HG03039 (cell line): ENCODE results near the gene NEK8.
"Not testable (repeated sequence)": the region's sequence is repeated elsewhere in the genome, so short reads cannot be mapped to it uniquely, and the experiment has no call there.

Experiments used
- ATAC-seq: cut with Tn5 transposase; IDR thresholded peaks from one replicate; pipeline ENCODE4 v1.9.1; 2021; ENCODE audit warnings: mild to moderate bottlenecking, moderate library complexity; ENCODE audit not compliant: unreplicated experiment

The NEK8 gene

DNA sequence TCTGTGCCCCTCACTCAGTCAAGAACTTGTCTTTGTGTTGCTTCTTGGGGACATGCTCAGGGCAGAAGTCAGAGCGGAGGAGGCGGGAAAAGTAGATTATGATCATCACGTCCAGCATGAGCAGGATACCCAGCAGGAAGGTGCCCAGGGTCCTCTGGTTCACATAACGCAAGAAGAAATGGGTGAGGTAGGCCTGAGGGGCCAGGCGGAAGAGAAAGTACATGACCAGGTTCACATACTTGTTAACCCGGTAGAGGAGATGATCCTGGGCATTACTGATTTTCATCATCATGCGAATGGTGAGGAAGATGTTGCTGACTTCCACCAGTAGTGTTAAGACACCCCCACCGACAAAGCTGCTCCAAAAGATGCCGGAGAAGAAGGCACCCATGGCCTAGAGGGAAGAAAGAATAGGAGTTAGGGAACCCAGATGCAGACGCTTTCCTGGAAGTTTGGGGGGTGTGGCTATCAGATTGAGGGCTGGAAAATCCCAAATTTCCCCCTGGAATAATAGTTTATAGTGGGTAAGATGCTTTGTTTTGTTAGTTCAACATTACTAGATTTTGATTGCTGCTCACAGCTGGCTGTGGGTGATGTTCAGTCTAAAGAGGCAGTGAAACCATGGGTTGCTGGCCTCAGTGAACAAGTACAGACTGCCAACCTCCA lies 4.0 kb upstream of the NEK8 start:
- ATAC-seq, result no peak

DNA sequence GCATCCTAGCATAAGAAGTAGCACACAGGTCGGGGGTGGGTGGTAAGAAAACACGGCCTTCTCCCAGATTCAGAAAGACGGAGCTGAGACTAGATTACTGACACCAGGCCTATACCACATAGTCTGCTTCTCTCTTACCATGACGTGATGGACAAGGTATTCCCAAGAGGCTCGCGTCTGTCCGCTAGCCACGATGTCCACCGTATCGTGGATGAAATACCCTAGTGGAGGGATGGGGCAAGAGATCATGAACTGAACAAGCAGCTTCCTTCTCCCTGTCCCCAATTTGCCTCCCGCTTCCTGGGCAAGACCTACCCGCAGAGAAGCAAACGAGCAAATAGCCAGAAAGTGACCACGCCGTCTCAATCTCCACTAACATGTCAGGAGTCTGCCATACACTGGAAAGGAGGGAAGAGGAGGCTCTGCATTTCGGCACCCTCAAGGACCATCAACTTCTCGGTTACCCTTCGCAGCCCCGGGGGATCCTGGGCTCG lies 3.4 kb upstream of the NEK8 start:
- no peak for ATAC-seq

- no peak for ATAC-seq
Observed at GRCh38 chr17:28725660-28726225, 2.8 kb upstream of the NEK8 start.

GRCh38 chr17:28726226-28726626 lies 2.4 kb upstream of the NEK8 start, which contains the start of gene TLCD1:
TLCD1 (minus strand) TSS chr17:28726233; CDS start chr17:28726097, 136 bp downstream.
- no peak for ATAC-seq

GRCh38 chr17:28726627-28727491 lies 1.7 kb upstream of the NEK8 start:
- peak; percentile 29 for ATAC-seq

- no peak for ATAC-seq
Observed at GRCh38 chr17:28729950-28730330, 1.4 kb downstream of the NEK8 start.

DNA sequence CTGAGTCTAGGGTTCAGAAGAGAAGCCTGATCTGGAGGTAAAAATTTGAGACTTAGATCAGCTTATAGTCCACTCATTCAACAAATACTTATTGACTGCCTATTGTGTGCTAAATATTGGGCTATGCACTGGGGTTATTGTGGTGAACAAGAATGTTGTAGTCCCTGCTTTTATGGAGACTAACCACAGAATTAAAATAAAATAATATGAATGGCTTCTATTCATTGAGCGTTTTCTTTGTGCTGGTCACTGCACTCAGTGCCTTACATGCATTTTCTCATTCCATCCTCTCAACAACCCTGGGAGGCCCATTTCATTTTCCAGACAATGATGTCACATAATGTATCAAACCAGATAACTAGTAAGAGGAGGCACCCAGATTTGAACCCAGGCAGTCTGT lies 4.8 kb downstream of the NEK8 start:
- no peak for ATAC-seq

- no peak for ATAC-seq
Observed at GRCh38 chr17:28734712-28735241, 6.2 kb downstream of the NEK8 start.

- ATAC-seq, result no peak
Observed at GRCh38 chr17:28735242-28735722, 6.7 kb downstream of the NEK8 start.

DNA sequence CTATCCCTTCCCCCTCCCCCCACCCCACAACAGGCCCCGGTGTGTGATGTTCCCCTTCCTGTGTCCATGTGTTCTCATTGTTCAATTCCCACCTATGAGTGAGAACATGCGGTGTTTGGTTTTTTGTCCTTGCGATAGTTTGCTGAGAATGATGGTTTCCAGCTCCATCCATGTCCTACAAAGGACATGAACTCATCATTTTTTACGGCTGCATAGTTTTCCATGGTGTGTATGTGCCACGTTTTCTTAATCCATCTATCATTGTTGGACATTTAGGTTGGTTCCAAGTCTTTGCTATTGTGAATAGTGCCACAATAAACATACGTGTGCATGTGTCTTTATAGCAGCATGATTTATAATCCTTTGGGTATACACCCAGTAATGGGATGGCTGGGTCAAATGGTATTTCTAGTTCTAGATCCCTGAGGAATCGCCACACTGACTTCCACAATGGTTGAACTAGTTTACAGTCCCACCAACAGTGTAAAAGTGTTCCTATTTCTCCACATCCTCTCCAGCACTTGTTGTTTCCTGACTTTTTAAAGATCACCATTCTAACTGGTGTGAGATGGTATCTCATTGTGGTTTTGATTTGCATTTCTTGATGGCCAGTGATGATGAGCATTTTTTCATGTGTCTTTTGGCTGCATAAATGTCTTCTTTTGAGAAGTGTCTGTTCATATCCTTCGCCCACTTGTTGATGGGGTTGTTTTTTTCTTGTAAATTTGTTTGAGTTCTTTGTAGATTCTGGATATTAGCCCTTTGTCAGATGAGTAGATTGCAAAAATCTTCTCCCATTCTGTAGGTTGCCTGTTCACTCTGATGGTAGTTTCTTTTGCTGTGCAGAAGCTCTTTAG lies 7.6 kb downstream of the NEK8 start:
- ATAC-seq, result not testable (repeated sequence)

DNA sequence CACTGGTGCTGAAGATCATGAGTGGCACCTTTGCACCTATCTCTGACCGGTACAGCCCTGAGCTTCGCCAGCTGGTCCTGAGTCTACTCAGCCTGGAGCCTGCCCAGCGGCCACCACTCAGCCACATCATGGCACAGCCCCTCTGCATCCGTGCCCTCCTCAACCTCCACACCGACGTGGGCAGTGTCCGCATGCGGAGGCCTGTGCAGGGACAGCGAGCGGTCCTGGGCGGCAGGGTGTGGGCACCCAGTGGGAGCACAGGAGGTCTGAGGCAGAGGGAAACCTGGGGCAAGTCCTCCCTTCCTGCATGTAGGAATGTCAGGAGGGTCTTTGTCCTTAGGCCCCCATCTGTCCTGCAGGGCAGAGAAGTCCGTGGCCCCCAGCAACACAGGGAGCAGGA lies 8.7 kb downstream of the NEK8 start:
- no peak for ATAC-seq

GRCh38 chr17:28737770-28738679 lies 9.4 kb downstream of the NEK8 start:
- peak; percentile 44 for ATAC-seq

- ATAC-seq, result no peak
Observed at GRCh38 chr17:28738680-28739384, 10.2 kb downstream of the NEK8 start.

DNA sequence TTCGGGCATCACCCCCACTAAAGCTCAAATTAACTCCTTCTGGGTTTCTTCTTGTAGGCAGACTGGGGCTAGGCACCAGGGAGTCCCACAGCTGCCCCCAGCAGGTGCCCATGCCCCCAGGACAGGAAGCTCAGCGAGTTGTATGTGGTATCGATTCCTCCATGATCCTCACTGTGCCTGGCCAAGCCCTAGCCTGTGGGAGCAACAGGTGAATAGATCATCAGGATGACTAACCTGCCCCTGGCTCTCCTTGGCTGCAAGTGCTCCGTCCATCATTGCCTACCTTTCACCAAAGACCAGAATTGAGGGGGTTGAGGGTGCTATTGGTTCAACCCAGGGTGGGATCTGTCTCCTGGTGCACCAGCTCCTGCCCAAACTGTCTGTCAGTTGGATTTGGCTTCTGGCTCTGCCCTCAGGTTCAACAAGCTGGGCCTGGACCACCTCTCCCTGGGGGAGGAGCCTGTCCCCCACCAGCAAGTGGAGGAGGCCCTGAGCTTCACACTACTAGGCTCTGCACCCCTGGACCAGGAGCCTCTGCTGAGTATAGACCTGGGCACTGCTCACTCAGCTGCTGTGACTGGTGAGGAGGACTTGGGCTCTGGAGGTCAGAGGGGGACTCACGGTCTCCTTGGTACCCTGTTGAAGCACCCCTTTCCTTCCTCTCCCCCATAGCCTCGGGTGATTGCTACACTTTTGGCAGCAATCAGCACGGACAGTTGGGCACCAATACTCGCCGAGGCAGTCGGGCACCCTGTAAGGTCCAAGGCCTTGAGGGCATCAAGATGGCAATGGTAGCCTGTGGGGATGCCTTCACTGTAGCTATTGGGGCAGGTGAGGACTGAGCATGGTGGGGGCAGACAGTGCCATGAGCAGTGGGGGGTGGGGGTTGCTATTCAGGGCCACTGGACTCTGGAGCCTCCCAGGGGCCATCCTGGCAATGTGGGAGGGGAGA lies 12.1 kb downstream of the NEK8 start:
- ATAC-seq, result no peak

DNA sequence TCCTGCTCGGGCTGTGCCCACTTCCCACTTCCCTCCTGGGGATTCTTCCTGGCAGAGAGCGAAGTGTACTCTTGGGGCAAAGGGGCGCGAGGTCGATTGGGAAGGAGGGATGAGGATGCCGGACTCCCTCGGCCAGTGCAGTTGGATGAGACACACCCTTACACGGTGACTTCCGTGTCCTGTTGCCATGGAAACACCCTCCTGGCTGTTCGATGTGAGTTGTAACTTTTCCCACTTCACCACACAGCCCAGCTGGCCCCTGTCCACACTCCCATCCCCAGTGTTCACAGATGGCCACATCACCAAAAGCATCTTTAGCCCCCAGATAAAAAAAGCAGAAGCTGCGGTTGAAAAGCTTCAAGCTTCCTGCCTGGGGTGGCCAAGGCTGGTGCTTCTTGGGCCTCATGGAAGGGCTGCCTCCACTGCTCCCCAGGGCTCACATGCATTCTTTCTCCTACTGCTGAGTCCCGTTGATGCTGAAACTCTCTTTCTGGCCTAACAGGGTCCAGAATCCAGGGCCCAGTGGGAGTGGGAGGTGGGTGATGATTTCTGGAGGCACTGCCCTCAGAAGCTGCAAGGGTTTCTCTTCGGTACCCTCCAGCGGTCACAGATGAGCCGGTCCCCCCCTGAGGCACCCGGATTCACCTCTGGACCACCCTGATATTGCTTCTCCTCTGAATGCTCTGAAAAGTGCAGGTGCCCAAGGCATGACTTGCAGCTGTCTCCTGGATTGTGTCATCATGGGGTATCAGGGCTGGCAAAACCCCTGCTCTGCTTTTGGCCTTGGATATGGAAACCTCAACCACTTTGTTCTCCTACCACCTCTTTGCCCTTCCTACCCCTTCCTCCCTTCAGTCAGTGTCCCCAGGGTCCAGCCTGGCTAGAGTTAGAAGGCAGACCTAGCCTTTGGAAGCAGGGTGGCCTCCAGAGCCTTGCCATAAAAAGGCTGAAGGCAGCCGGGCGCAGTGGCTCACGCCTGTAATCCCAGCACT lies 13.1 kb downstream of the NEK8 start:
- no peak for ATAC-seq
